Measurements from ENCODE around the gene SYT17. TPM values are rescaled to one million over a fixed set of nuclear protein-coding genes. Genes with fewer than 3 reads are reported as not detected.

SYT17 gene
- total and polyA plus RNA-seq, 10 of the 15 experiments (the other 5 are each of a cell fraction or from before 2014, with no cell fraction given): 3.7 to 12.3 (median 5.0) TPM

- no peaks in the 10 kb centered on the region for H3K79me2 ChIP-seq (ENCODE audit: control insufficient read depth, insufficient read depth, low read length)
- in situ Hi-C loops (cut with MboI) (no loop called here), intact Hi-C loops (cut with micrococcal nuclease; ENCODE audit: unreplicated experiment) (no loop called here)
- 53% methylated on average over 7 of the region's 7 CpGs for WGBS (ENCODE audit: insufficient coverage, insufficient replicate concordance, low lambda C conversion rate, missing lambda C conversion rate)
- no TSS peak for BruUV-seq (replicated peaks)
- CTCF ChIA-PET: interaction anchor here (0.8 kb wide), 1 partner anchor 186 kb away, joined by 3 read pairs; no protein-coding TSS in a partner anchor
- no peak overlapping the region for H3K4me3 ChIP-seq
- no peak overlapping the region for H3K4me2 ChIP-seq (ENCODE audit: control insufficient read depth, insufficient read depth)
- H2AFZ ChIP-seq (ENCODE audit: control insufficient read depth, low read depth, low read length): no peak overlapping the region
- no peak for TF ChIP-seq ZBTB40 (IDR thresholded peaks at IDR 0.05; ENCODE audit: borderline replicate concordance)
- TF ChIP-seq KLF5 (IDR thresholded peaks at IDR 0.05; ENCODE audit: partially characterized antibody): no peak
- no peak for TF ChIP-seq PBX3 (IDR thresholded peaks at IDR 0.05; ENCODE audit: insufficient replicate concordance, low read depth, low read length)
- no peak for TF ChIP-seq HCFC1 (IDR thresholded peaks at IDR 0.05; ENCODE audit: low read length)
- no peak for TF ChIP-seq HDAC6 (IDR thresholded peaks at IDR 0.05; ENCODE audit: unreplicated experiment)
- no peak for TF ChIP-seq ATF3 (IDR thresholded peaks at IDR 0.05; ENCODE audit: borderline replicate concordance, extremely low read depth, low read depth, low read length)
- TF ChIP-seq CEBPB (IDR thresholded peaks at IDR 0.05; ENCODE audit: borderline replicate concordance in 1 of 2, low read depth in 2 of 2, low read length in 2 of 2): no peak
- TF ChIP-seq EED (IDR thresholded peaks at IDR 0.05; ENCODE audit: low read depth): no peak
- no peak for TF ChIP-seq KDM1A (IDR thresholded peaks at IDR 0.05; ENCODE audit: borderline replicate concordance)
- TF ChIP-seq SPI1 (IDR thresholded peaks at IDR 0.05; ENCODE audit: borderline replicate concordance, insufficient read depth, low read depth, low read length): no peak
- TF ChIP-seq SP1 (IDR thresholded peaks at IDR 0.05; ENCODE audit: low read depth, low read length): no peak
- TF ChIP-seq SKIL (IDR thresholded peaks at IDR 0.05; ENCODE audit: low read depth, poor library complexity, severe bottlenecking): no peak
- no peak for DNase-seq (ENCODE audit: low read depth, low spot score)
- SMC1A ChIA-PET (ENCODE audit: uncharacterized antibody, unreplicated experiment): no interaction called here
- RAD21 ChIA-PET (ENCODE audit: unreplicated experiment): no interaction called here
- no peaks in the 10 kb centered on the region for H4K20me1 ChIP-seq (ENCODE audit: control insufficient read depth, insufficient read depth)
- FAIRE-seq: no peak
- ATAC-seq: no peak
- no peaks in the 10 kb centered on the region for H3K4me1 ChIP-seq (ENCODE audit: control insufficient read depth, insufficient read depth, low read length)
- H3K9me3 ChIP-seq (replicated peaks; ENCODE audit: control insufficient read depth, insufficient read depth, low read length): no peaks in the 10 kb centered on the region
- no peaks in the 10 kb centered on the region for H3K36me3 ChIP-seq (ENCODE audit: control insufficient read depth in 2 of 2, insufficient read depth in 2 of 2, low read length in 1 of 2)
- H3K27me3 ChIP-seq (replicated peaks in 1 of 2; ENCODE audit: control insufficient read depth in 2 of 2, insufficient read depth in 2 of 2, low read length in 1 of 2): no peaks in the 10 kb centered on the region
- H3K27ac ChIP-seq (ENCODE audit: control insufficient read depth, insufficient read depth): no peak overlapping the region
- H3K9ac ChIP-seq (ENCODE audit: control insufficient read depth, insufficient read depth, low read length): no peak overlapping the region
- POLR2A ChIA-PET: no interaction called here
These were observed 148.8 kb downstream of the SYT17 start for GRCh38 chr16:19316846-19317245.

Data from GM12878 (cell line).